ENCODE measurements around the gene DNAJC1.
"Not testable (repeated sequence)": the region's sequence is repeated elsewhere in the genome, so short reads cannot be mapped to it uniquely, and the experiment has no call there.

Gene DNAJC1

GRCh38 chr10:21726601-21727225 is 276.8 kb downstream of the DNAJC1 start:
- no peak for DNase-seq (ENCODE audit: low spot score)

GRCh38 chr10:21724687-21725367 is 278.7 kb downstream of the DNAJC1 start:
- DNase-seq (ENCODE audit: low spot score) = peak; percentile 85

- DNase-seq (ENCODE audit: low spot score) = no peak
Observed at GRCh38 chr10:21724020-21724589, 279.4 kb downstream of the DNAJC1 start.

GRCh38 chr10:21722209-21722608 is 281.3 kb downstream of the DNAJC1 start:
- DNase-seq (ENCODE audit: low spot score) = no peak

GRCh38 chr10:21721000-21721665 is 282.4 kb downstream of the DNAJC1 start:
- DNase-seq (ENCODE audit: low spot score) = no peak

GRCh38 chr10:21720090-21720489 is 283.4 kb downstream of the DNAJC1 start:
- no peak for DNase-seq (ENCODE audit: low spot score)

GRCh38 chr10:21719502-21719901 is 284.0 kb downstream of the DNAJC1 start:
- no peak for DNase-seq (ENCODE audit: low spot score)

- not testable (repeated sequence) for DNase-seq (ENCODE audit: low spot score)
Observed at GRCh38 chr10:21717437-21718054, 286.0 kb downstream of the DNAJC1 start.

GRCh38 chr10:21715531-21716195 is 287.9 kb downstream of the DNAJC1 start:
- DNase-seq (ENCODE audit: low spot score) = no peak

GRCh38 chr10:21712975-21713374 is 290.6 kb downstream of the DNAJC1 start:
- no peak for DNase-seq (ENCODE audit: low spot score)

- DNase-seq (ENCODE audit: low spot score) = no peak
Observed at GRCh38 chr10:21707498-21707897, 296.0 kb downstream of the DNAJC1 start.
